ENCODE measurements around the gene OSM.

OSM gene

GRCh38 chr22:30279046-30279788 is 12.6 kb upstream of the OSM start:
- H3K27me3 Mint-ChIP-seq (ENCODE audit: low read depth), result peaks cover 4% of the 10 kb centered on the region

GRCh38 chr22:30277547-30278344 is 11.1 kb upstream of the OSM start:
- Mint-ChIP-seq H3K9me3 (no peaks in the 10 kb centered on the region), H3K4me3 (no peak overlapping the region), H3K36me3 (ENCODE audit: low read depth) (no peaks in the 10 kb centered on the region), H3K27me3 (ENCODE audit: low read depth) (peaks cover 4% of the 10 kb centered on the region), H3K27ac (peak overlapping the region; percentile 60 to 91 (median 69)), H3K4me1 (peaks cover 16% of the 10 kb centered on the region)
- TF ChIP-seq CTCF (IDR thresholded peaks at IDR 0.05; ENCODE audit: unreplicated experiment in 3 of 3), result no peak

More at GRCh38 chr22:30279046-30279788, 12.6 kb upstream of the OSM start:
- Mint-ChIP-seq H3K27ac (peak overlapping the region in 1 of 3 experiments; percentile 60), H3K9me3 (no peaks in the 10 kb centered on the region), H3K4me1 (peaks cover 16% of the 10 kb centered on the region), H3K4me3 (no peak overlapping the region), H3K36me3 (ENCODE audit: low read depth) (no peaks in the 10 kb centered on the region)
- no peak for TF ChIP-seq CTCF (IDR thresholded peaks at IDR 0.05; ENCODE audit: unreplicated experiment in 3 of 3)

- no peak for TF ChIP-seq CTCF (IDR thresholded peaks at IDR 0.05; ENCODE audit: unreplicated experiment in 3 of 3)
- Mint-ChIP-seq H3K9me3 (no peaks in the 10 kb centered on the region), H3K4me1 (peaks cover 16% of the 10 kb centered on the region), H3K4me3 (no peak overlapping the region), H3K27ac (no peak overlapping the region), H3K27me3 (ENCODE audit: low read depth) (peaks cover 7% of the 10 kb centered on the region), H3K36me3 (ENCODE audit: low read depth) (no peaks in the 10 kb centered on the region)
Measured at GRCh38 chr22:30276039-30276438, 9.4 kb upstream of the OSM start.

- TF ChIP-seq CTCF (IDR thresholded peaks at IDR 0.05; ENCODE audit: unreplicated experiment in 3 of 3), result no peak
- Mint-ChIP-seq H3K27ac (no peak overlapping the region), H3K36me3 (ENCODE audit: low read depth) (no peaks in the 10 kb centered on the region), H3K4me3 (no peak overlapping the region), H3K4me1 (peaks cover 16% of the 10 kb centered on the region), H3K27me3 (ENCODE audit: low read depth) (peaks cover 7% of the 10 kb centered on the region), H3K9me3 (no peaks in the 10 kb centered on the region)
Measured at GRCh38 chr22:30275625-30276024, 9.0 kb upstream of the OSM start.

GRCh38 chr22:30274437-30274812 is 7.8 kb upstream of the OSM start:
- Mint-ChIP-seq H3K27me3 (ENCODE audit: low read depth) (peaks cover 8% of the 10 kb centered on the region), H3K36me3 (ENCODE audit: low read depth) (no peaks in the 10 kb centered on the region), H3K4me3 (no peak overlapping the region), H3K9me3 (no peaks in the 10 kb centered on the region), H3K4me1 (peaks cover 16% of the 10 kb centered on the region), H3K27ac (peak overlapping the region in 1 of 3 experiments; percentile 15)
- TF ChIP-seq CTCF (IDR thresholded peaks at IDR 0.05; ENCODE audit: unreplicated experiment in 3 of 3), result no peak
